Ishikawa (cell line): Measurements from ENCODE around the gene RARA.

Source experiments
- CEBPB ChIP-seq: IDR thresholded peaks from 2 replicates; pipeline ENCODE4 v1.6.1; 2012
- CREB1 ChIP-seq: IDR thresholded peaks from 2 replicates; pipeline ENCODE4 v1.6.1; 2012; ENCODE audit warnings: low read depth
- EGR1 ChIP-seq: IDR thresholded peaks from 2 replicates; pipeline ENCODE4 v1.6.1; 2012
- EP300 ChIP-seq: IDR thresholded peaks from 2 replicates; pipeline ENCODE4 v1.6.1; 2012; ENCODE audit warnings: borderline replicate concordance
- FOXM1 ChIP-seq: IDR thresholded peaks from 2 replicates; pipeline ENCODE4 v1.6.1; 2012; ENCODE audit warnings: low read depth, borderline replicate concordance
- NFIC ChIP-seq: IDR thresholded peaks from 2 replicates; pipeline ENCODE4 v1.6.1; 2012
- RAD21 ChIP-seq: IDR thresholded peaks from 2 replicates; pipeline ENCODE4 v1.6.1; 2012; ENCODE audit warnings: low read depth
- TAF1 ChIP-seq: IDR thresholded peaks from 2 replicates; pipeline ENCODE4 v1.6.1; 2012; ENCODE audit warnings: low read depth, mild to moderate bottlenecking
- TCF12 ChIP-seq: IDR thresholded peaks from 2 replicates; pipeline ENCODE4 v1.6.1; 2012; ENCODE audit warnings: low read depth
- TEAD4 ChIP-seq: IDR thresholded peaks from 2 replicates; pipeline ENCODE4 v1.6.1; 2012
- YY1 ChIP-seq: IDR thresholded peaks from 2 replicates; pipeline ENCODE4 v1.6.1; 2012; ENCODE audit warnings: low read depth
- ZBTB7A ChIP-seq: IDR thresholded peaks from 2 replicates; pipeline ENCODE4 v1.6.1; 2012; ENCODE audit warnings: low read depth
- TF ChIP-seq, protein P1 (sequence below): IDR thresholded peaks from 2 replicates; pipeline ENCODE4 v1.6.1; 2012
- TF ChIP-seq, protein P2 (sequence below): IDR thresholded peaks from 2 replicates; pipeline ENCODE4 v1.6.1; 2012
- TF ChIP-seq, protein P3 (sequence below): IDR thresholded peaks from 2 replicates; pipeline ENCODE4 v1.6.1; 2012; ENCODE audit warnings: low read depth, mild to moderate bottlenecking

Gene RARA

GRCh38 chr17:40366076-40366860, 57.3 kb downstream of the RARA start:
- TF ChIP-seq NFIC = no peak
- no peak for TF ChIP-seq TCF12
- TF ChIP-seq, protein P1, sequence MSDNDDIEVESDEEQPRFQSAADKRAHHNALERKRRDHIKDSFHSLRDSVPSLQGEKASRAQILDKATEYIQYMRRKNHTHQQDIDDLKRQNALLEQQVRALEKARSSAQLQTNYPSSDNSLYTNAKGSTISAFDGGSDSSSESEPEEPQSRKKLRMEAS = no peak
- TF ChIP-seq CEBPB = no peak
- TF ChIP-seq YY1 = no peak
- no peak for TF ChIP-seq CREB1
- no peak for TF ChIP-seq FOXM1
- TF ChIP-seq, protein P2, sequence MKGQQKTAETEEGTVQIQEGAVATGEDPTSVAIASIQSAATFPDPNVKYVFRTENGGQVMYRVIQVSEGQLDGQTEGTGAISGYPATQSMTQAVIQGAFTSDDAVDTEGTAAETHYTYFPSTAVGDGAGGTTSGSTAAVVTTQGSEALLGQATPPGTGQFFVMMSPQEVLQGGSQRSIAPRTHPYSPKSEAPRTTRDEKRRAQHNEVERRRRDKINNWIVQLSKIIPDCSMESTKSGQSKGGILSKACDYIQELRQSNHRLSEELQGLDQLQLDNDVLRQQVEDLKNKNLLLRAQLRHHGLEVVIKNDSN = no peak

DNA sequence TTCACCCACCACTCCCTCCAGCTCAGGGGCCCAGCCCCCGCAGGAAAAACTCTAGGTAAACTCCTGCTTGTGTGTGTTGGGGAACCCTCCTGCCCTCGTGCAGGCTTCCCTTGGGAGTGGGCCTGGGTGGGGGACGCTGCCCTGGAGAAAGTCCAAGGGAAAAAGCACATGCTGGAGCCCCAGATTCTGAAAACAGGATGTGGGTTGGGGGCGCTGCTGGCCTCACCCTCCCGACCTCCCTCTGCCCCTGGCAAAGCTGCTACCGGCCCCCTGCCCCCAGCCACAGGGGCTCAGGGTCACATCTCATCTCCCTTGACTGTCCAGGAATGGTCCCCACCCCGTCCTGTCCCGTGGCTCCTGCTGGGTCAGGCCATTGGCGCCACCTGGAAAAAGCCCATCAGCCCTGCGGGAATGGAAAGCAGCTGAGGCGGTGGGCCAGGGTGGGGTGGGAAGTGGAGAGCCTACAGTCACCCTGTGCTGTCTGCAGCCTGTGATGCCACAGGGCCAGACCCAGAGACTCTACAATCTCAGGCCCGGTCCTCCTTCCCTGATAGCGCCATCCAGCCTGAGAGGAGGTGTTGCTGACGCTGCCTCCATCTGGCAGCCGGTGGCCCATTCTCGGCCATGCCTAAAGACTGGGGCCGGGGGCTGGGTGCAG, 58.0 kb downstream of the RARA start:
- TF ChIP-seq, protein P1 = no peak
- TF ChIP-seq CEBPB (no peak), CREB1 (no peak), TEAD4 (no peak), FOXM1 (no peak), ZBTB7A (no peak), EP300 (no peak), TCF12 (no peak), TAF1 (no peak), YY1 (no peak), NFIC (no peak), RAD21 (no peak), EGR1 (no peak)
- TF ChIP-seq, protein P2 = no peak
- TF ChIP-seq, protein P3, sequence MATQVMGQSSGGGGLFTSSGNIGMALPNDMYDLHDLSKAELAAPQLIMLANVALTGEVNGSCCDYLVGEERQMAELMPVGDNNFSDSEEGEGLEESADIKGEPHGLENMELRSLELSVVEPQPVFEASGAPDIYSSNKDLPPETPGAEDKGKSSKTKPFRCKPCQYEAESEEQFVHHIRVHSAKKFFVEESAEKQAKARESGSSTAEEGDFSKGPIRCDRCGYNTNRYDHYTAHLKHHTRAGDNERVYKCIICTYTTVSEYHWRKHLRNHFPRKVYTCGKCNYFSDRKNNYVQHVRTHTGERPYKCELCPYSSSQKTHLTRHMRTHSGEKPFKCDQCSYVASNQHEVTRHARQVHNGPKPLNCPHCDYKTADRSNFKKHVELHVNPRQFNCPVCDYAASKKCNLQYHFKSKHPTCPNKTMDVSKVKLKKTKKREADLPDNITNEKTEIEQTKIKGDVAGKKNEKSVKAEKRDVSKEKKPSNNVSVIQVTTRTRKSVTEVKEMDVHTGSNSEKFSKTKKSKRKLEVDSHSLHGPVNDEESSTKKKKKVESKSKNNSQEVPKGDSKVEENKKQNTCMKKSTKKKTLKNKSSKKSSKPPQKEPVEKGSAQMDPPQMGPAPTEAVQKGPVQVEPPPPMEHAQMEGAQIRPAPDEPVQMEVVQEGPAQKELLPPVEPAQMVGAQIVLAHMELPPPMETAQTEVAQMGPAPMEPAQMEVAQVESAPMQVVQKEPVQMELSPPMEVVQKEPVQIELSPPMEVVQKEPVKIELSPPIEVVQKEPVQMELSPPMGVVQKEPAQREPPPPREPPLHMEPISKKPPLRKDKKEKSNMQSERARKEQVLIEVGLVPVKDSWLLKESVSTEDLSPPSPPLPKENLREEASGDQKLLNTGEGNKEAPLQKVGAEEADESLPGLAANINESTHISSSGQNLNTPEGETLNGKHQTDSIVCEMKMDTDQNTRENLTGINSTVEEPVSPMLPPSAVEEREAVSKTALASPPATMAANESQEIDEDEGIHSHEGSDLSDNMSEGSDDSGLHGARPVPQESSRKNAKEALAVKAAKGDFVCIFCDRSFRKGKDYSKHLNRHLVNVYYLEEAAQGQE = no peak

- TF ChIP-seq FOXM1 (no peak), TCF12 (no peak), EP300 (no peak), TAF1 (no peak), YY1 (no peak), EGR1 (no peak), NFIC (no peak)
- TF ChIP-seq, protein P2 = no peak
- TF ChIP-seq, protein P3 = no peak
These were observed 60.9 kb downstream of the RARA start for GRCh38 chr17:40369923-40370322.

DNA sequence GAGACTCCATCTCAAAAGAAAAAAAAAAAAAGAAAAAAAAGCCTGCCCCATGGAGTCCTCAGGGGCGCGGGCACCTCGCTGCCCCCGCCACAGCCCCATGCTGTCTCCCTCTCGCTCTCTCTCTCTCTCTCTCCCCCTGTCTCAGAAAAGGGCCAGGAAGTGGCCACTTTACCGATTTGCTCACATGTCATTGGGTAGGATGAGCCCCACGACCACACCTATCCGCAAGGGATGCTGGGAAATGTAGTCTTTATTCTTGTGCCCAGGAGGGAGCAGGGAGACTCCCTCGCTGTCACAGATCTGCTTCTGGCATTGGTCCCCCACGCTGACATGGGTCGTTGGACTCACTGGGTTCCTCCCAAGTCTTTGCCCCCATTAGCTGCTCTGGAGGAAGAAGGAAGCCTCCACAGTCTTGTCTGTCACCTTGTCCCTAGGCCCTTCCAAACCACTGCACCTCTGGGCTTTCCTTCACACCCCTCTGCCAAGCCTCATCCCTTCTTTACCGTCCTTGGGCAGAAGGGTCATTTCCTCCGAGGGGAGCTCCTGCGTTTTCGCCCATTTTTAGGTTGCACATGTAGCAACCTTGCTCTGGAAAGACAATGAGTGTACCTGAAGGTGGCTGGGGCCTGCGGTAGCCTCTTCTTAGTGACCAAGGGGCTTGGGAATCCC, 62.4 kb downstream of the RARA start:
- TF ChIP-seq CEBPB (no peak), RAD21 (no peak), TAF1 (no peak), FOXM1 (no peak), EGR1 (no peak), CREB1 (no peak), EP300 (no peak), TEAD4 (no peak), TCF12 (no peak), YY1 (no peak), ZBTB7A (no peak), NFIC (no peak)
- TF ChIP-seq, protein P1 = no peak
- TF ChIP-seq, protein P3 = no peak
- TF ChIP-seq, protein P2 = no peak
